GM23338 (cell line): ENCODE measurements around the gene CDK1. TPM values are rescaled to one million over a fixed set of nuclear protein-coding genes. Genes with fewer than 3 reads are reported as not detected.

Experiments used
- ATAC-seq: fragments of 200-7000 bp; cut with Tn5 transposase; 3 replicates; pipeline ENCODE4 v1.9.1; 2020
- DNase-seq: peaks from one replicate; pipeline ENCODE4 v3.0.0-alpha.2; 2015; ENCODE audit warnings: low spot score
- H2AFZ ChIP-seq: fragments of 200-600 bp; sonication (generic); 2 replicates; pipeline ENCODE4 v1.8.0; 2016; ENCODE audit warnings: antibody characterized with exemption, mild to moderate bottlenecking, moderate library complexity
- H3F3A ChIP-seq: fragments of 200-600 bp; sonication (generic); replicated peaks from 2 replicates; pipeline ENCODE4 v1.8.0; 2017; ENCODE audit warnings: antibody characterized with exemption, mixed run types, low read depth
- H3K27ac ChIP-seq: fragments of 200-600 bp; sonication (generic); 2 replicates; pipeline ENCODE4 v1.6.1; 2016; ENCODE audit warnings: low read depth
- H3K27me3 ChIP-seq: fragments of 200-600 bp; sonication (generic); 2 replicates; pipeline ENCODE4 v1.8.0; 2016; ENCODE audit warnings: mild to moderate bottlenecking, mixed run types, moderate library complexity; ENCODE audit not compliant: insufficient read depth
- H3K36me3 ChIP-seq: fragments of 200-600 bp; sonication (generic); 2 replicates; pipeline ENCODE4 v1.8.0; 2016; ENCODE audit warnings: mild to moderate bottlenecking; ENCODE audit not compliant: insufficient read depth
- H3K4me1 ChIP-seq: fragments of 200-600 bp; sonication (generic); 2 replicates; pipeline ENCODE4 v1.8.0; 2016; ENCODE audit warnings: mild to moderate bottlenecking, moderate library complexity; ENCODE audit not compliant: insufficient read depth
- H3K4me2 ChIP-seq: fragments of 200-600 bp; sonication (generic); 2 replicates; pipeline ENCODE4 v1.7.1; 2017; ENCODE audit warnings: mixed run types
- H3K4me3 ChIP-seq: fragments of 200-600 bp; sonication (generic); 2 replicates; pipeline ENCODE4 v1.6.1; 2016; ENCODE audit warnings: mixed run types
- H3K79me2 ChIP-seq: fragments of 200-600 bp; sonication (generic); replicated peaks from 2 replicates; pipeline ENCODE4 v1.8.0; 2017; ENCODE audit warnings: mild to moderate bottlenecking; ENCODE audit not compliant: insufficient read depth
- H3K9me2 ChIP-seq: fragments of 200-600 bp; sonication (generic); 2 replicates; pipeline ENCODE4 v1.8.0; 2017; ENCODE audit not compliant: insufficient read depth
- H4K20me1 ChIP-seq: fragments of 200-600 bp; sonication (generic); replicated peaks from 2 replicates; pipeline ENCODE4 v1.8.0; 2017; ENCODE audit warnings: mild to moderate bottlenecking; ENCODE audit not compliant: insufficient read depth
- H3K27ac Mint-ChIP-seq: 2 replicates; pipeline ENCODE4 v1.8.0; 2020; ENCODE audit warnings: inconsistent platforms, mild to moderate bottlenecking, moderate library complexity, mixed read lengths
- H3K27me3 Mint-ChIP-seq: 3 replicates; pipeline ENCODE4 v1.8.0; 2022; ENCODE audit warnings: low read depth, mild to moderate bottlenecking, moderate library complexity, mixed read lengths, inconsistent platforms; ENCODE audit not compliant: insufficient read depth, poor library complexity
- H3K36me3 Mint-ChIP-seq: 3 replicates; pipeline ENCODE4 v1.8.0; 2021; ENCODE audit warnings: low read depth, mild to moderate bottlenecking, inconsistent platforms, moderate library complexity, mixed read lengths
- H3K4me1 Mint-ChIP-seq: 3 replicates; pipeline ENCODE4 v1.8.0; 2020; ENCODE audit warnings: mild to moderate bottlenecking, inconsistent platforms, mixed read lengths
- H3K4me3 Mint-ChIP-seq: 3 replicates; pipeline ENCODE4 v1.8.0; 2021; ENCODE audit warnings: moderate library complexity, mild to moderate bottlenecking, inconsistent platforms, mixed read lengths
- H3K9me3 Mint-ChIP-seq: 3 replicates; pipeline ENCODE4 v1.8.0; 2020; ENCODE audit warnings: moderate library complexity, mild to moderate bottlenecking, inconsistent platforms, mixed read lengths
- EZH2phosphoT487 ChIP-seq: fragments of 200-600 bp; sonication (generic); IDR thresholded peaks from one replicate; pipeline ENCODE4 v1.8.1; 2018; ENCODE audit warnings: antibody characterized with exemption; ENCODE audit not compliant: unreplicated experiment
- ZNF114 ChIP-seq: fragments of 250-450 bp; sonication (Bioruptor Pico); IDR thresholded peaks from 2 replicates; pipeline ENCODE4 v1.5.0; 2020; ENCODE audit warnings: mild to moderate bottlenecking, moderate library complexity
- ZNF331 ChIP-seq: fragments of 250-450 bp; sonication (Bioruptor Pico); IDR thresholded peaks from 2 replicates; pipeline ENCODE4 v1.5.0; 2020; ENCODE audit warnings: low read depth, mild to moderate bottlenecking, moderate library complexity
- polyA plus RNA-seq: library from polyadenylated mRNA; unstranded; fragments of >200 nt; fragmentation: Nextera tagmentation; extraction: Ambion mirVana; gene quantifications from 2 replicates; pipeline ENCODE4 v1.2.1, GENCODE V29; 2016
- total RNA-seq: library from RNA; depleted of rRNA; stranded (reverse); fragments of >200 nt; shearing (Covaris generic); gene quantifications from 2 replicates; pipeline ENCODE4 v1.2.3, GENCODE V29; 2014
- TF ChIP-seq, protein P1 (sequence below): fragments of 250-450 bp; sonication (Bioruptor Pico); IDR thresholded peaks from 2 replicates; pipeline ENCODE4 v1.5.0; 2020; ENCODE audit warnings: mild to moderate bottlenecking, moderate library complexity

Gene CDK1
- total and polyA plus RNA-seq, 2 experiments from 2014 or later = 165 to 166 TPM

DNA sequence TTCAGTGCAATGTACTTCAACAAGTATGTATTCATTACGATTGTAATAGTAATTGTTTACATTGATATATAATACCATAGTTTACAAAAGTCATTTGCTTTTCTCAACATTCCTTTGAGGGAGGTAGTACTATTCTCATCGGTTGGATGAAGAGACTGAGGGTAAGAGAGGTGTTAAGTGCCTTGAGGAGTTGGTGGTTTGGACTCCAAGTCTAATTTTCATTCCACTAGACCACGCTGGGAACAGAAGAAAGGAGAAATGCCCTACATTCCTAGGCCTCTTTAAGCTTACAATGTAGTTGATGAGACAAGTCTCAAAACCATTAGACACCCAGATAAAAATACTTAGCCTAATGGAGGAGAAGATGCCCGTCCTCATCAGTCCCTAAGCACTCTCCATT is 28.6 kb downstream of the CDK1 start:
- H2AFZ ChIP-seq = no peak overlapping the region
- H3F3A ChIP-seq = no peaks in the 10 kb centered on the region
- H3K27me3 Mint-ChIP-seq = no peaks in the 10 kb centered on the region

More for the DNA sequence above, 28.6 kb downstream of the CDK1 start:
- Histone ChIP-seq H3K9me2 (no peaks in the 10 kb centered on the region), H3K27me3 (no peaks in the 10 kb centered on the region), H3K4me1 (0 out of 2 replicates have a peak, but pooled peaks cover 4% of the 10 kb centered on the region), H4K20me1 (no peaks in the 10 kb centered on the region), H3K79me2 (no peaks in the 10 kb centered on the region), H3K36me3 (no peaks in the 10 kb centered on the region), H3K4me2 (no peak overlapping the region), H3K4me3 (no peak overlapping the region), H3K27ac (no peak overlapping the region)
- Mint-ChIP-seq H3K27ac (no peak overlapping the region), H3K9me3 (no peaks in the 10 kb centered on the region), H3K4me3 (no peak overlapping the region), H3K36me3 (no peaks in the 10 kb centered on the region), H3K4me1 (peaks cover 5% of the 10 kb centered on the region; the same call in 2 of the 3 replicates)
- TF ChIP-seq ZNF114 (CRISPR knock-in tag) (no peak), EZH2phosphoT487 (no peak), ZNF331 (CRISPR knock-in tag) (no peak)
- TF ChIP-seq, protein P1, sequence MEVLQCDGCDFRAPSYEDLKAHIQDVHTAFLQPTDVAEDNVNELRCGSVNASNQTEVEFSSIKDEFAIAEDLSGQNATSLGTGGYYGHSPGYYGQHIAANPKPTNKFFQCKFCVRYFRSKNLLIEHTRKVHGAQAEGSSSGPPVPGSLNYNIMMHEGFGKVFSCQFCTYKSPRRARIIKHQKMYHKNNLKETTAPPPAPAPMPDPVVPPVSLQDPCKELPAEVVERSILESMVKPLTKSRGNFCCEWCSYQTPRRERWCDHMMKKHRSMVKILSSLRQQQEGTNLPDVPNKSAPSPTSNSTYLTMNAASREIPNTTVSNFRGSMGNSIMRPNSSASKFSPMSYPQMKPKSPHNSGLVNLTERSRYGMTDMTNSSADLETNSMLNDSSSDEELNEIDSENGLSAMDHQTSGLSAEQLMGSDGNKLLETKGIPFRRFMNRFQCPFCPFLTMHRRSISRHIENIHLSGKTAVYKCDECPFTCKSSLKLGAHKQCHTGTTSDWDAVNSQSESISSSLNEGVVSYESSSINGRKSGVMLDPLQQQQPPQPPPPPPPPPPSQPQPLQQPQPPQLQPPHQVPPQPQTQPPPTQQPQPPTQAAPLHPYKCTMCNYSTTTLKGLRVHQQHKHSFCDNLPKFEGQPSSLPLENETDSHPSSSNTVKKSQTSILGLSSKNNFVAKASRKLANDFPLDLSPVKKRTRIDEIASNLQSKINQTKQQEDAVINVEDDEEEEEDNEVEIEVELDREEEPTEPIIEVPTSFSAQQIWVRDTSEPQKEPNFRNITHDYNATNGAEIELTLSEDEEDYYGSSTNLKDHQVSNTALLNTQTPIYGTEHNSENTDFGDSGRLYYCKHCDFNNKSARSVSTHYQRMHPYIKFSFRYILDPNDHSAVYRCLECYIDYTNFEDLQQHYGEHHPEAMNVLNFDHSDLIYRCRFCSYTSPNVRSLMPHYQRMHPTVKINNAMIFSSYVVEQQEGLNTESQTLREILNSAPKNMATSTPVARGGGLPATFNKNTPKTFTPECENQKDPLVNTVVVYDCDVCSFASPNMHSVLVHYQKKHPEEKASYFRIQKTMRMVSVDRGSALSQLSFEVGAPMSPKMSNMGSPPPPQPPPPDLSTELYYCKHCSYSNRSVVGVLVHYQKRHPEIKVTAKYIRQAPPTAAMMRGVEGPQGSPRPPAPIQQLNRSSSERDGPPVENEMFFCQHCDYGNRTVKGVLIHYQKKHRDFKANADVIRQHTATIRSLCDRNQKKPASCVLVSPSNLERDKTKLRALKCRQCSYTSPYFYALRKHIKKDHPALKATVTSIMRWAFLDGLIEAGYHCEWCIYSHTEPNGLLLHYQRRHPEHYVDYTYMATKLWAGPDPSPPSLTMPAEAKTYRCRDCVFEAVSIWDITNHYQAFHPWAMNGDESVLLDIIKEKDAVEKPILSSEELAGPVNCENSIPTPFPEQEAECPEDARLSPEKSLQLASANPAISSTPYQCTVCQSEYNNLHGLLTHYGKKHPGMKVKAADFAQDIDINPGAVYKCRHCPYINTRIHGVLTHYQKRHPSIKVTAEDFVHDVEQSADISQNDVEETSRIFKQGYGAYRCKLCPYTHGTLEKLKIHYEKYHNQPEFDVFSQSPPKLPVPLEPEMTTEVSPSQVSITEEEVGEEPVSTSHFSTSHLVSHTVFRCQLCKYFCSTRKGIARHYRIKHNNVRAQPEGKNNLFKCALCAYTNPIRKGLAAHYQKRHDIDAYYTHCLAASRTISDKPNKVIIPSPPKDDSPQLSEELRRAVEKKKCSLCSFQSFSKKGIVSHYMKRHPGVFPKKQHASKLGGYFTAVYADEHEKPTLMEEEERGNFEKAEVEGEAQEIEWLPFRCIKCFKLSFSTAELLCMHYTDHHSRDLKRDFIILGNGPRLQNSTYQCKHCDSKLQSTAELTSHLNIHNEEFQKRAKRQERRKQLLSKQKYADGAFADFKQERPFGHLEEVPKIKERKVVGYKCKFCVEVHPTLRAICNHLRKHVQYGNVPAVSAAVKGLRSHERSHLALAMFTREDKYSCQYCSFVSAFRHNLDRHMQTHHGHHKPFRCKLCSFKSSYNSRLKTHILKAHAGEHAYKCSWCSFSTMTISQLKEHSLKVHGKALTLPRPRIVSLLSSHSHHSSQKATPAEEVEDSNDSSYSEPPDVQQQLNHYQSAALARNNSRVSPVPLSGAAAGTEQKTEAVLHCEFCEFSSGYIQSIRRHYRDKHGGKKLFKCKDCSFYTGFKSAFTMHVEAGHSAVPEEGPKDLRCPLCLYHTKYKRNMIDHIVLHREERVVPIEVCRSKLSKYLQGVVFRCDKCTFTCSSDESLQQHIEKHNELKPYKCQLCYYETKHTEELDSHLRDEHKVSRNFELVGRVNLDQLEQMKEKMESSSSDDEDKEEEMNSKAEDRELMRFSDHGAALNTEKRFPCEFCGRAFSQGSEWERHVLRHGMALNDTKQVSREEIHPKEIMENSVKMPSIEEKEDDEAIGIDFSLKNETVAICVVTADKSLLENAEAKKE (CRISPR knock-in tag) = no peak
- no peak for DNase-seq
- no peak for ATAC-seq
